ENCODE data around the gene MACROD2. TPM values are rescaled to one million over a fixed set of nuclear protein-coding genes. Genes with fewer than 3 reads are reported as not detected.

MACROD2 gene
- total and polyA plus RNA-seq, 11 donors, result 0.54 to 5.4 (median 2.4) TPM

DNA sequence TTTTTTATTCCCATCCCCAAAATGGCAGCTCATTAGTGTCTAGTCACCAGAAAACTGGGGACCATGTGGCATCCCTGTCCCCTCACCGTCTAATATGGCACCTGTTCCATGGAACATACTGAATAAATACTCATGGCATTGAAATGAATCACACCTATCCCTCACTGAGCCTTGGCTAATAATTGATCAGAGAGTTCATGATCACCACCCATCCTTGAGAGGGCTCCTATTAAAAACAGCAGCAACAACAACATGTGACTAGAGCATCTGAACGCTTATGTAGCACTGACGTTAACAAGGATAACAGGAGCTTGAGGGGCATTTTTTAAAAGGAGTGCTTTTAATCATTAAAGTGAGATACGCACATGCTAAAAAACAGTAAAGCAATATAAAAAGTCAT, 1453.7 kb downstream of the MACROD2 start:
- Histone ChIP-seq H3K27ac (no peak overlapping the region), H3K9me3 (no peaks in the 10 kb centered on the region), H3K4me1 (no peaks in the 10 kb centered on the region), H3K4me3 (no peak overlapping the region), H3K36me3 (no peaks in the 10 kb centered on the region), H3K27me3 (no peaks in the 10 kb centered on the region)
- no peak for TF ChIP-seq POLR2A (IDR thresholded peaks at IDR 0.05)
- TF ChIP-seq, protein P1, sequence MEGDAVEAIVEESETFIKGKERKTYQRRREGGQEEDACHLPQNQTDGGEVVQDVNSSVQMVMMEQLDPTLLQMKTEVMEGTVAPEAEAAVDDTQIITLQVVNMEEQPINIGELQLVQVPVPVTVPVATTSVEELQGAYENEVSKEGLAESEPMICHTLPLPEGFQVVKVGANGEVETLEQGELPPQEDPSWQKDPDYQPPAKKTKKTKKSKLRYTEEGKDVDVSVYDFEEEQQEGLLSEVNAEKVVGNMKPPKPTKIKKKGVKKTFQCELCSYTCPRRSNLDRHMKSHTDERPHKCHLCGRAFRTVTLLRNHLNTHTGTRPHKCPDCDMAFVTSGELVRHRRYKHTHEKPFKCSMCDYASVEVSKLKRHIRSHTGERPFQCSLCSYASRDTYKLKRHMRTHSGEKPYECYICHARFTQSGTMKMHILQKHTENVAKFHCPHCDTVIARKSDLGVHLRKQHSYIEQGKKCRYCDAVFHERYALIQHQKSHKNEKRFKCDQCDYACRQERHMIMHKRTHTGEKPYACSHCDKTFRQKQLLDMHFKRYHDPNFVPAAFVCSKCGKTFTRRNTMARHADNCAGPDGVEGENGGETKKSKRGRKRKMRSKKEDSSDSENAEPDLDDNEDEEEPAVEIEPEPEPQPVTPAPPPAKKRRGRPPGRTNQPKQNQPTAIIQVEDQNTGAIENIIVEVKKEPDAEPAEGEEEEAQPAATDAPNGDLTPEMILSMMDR (IDR thresholded peaks at IDR 0.05), result no peak
- DNase-seq (no peak), ATAC-seq (no peak)
- intact Hi-C loops (cut with DNase I), result loop anchor here in 1 of 10 donors (10.0 kb wide), 1 partner anchor 64 kb away; no protein-coding TSS in a partner anchor
- WGBS, 4 donors, result 95 to 98% (median 97%) methylated on average over 4 of the region's 4 CpGs

DNA sequence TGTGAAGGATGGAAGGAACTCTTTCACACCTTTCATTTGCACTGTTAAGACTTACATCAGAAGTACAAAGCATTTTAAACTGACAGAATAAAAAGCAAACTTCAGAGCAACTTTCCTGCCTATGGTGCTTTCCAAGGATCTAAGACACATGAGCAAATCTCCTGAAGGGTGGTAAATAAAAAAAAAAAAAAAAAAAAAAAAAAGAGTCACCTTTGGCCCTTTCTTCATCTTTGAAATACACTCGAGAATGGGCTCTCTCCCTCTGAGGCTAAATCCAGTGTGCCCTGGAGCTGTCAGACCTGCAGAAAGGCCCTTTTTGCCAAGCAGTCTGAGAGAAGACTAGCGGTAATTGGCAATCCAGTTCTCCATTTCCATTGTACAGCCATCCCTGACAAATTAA, 1455.9 kb downstream of the MACROD2 start:
- DNase-seq (no peak), ATAC-seq (no peak)
- 79 to 80% (median 80%) methylated on average over 2 of the region's 2 CpGs for WGBS, 4 donors
- Histone ChIP-seq H3K9me3 (no peaks in the 10 kb centered on the region), H3K27ac (no peak overlapping the region), H3K4me1 (no peaks in the 10 kb centered on the region), H3K27me3 (no peaks in the 10 kb centered on the region), H3K36me3 (no peaks in the 10 kb centered on the region), H3K4me3 (no peak overlapping the region)
- intact Hi-C loops (cut with DNase I), result no loop called here
- TF ChIP-seq, protein P1 (IDR thresholded peaks at IDR 0.05), result no peak
- TF ChIP-seq POLR2A (IDR thresholded peaks at IDR 0.05), result no peak

GRCh38 chr20:15455279-15455678, 1460.0 kb downstream of the MACROD2 start:
- Histone ChIP-seq H3K4me3 (no peak overlapping the region), H3K4me1 (no peaks in the 10 kb centered on the region), H3K27me3 (no peaks in the 10 kb centered on the region), H3K9me3 (no peaks in the 10 kb centered on the region), H3K27ac (no peak overlapping the region), H3K36me3 (no peaks in the 10 kb centered on the region)
- 62 to 67% (median 64%) methylated on average over 4 of the region's 4 CpGs for WGBS, 4 donors
- DNase-seq (no peak), ATAC-seq (no peak)
- intact Hi-C loops (cut with DNase I), result no loop called here
- no peak for TF ChIP-seq POLR2A (IDR thresholded peaks at IDR 0.05)
- TF ChIP-seq, protein P1 (IDR thresholded peaks at IDR 0.05), result no peak

DNA sequence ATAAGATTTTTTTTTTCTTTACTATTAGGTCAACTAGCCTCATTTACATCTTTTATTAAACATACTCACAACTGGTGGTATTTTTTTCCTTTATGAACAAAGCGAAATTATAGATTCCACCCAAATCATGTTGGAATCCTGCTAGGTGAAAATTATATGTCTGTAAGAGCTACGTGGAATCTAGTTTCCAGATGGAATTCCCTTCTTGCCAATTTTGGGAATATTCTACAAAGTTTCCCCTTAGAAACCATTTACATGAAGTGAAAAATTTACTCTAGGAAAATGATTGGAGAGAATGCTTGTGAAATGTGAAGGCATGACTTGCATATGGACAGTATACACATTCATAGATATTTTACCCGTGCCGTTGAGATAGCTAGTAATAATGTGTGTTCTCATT, 1466.6 kb downstream of the MACROD2 start:
- Histone ChIP-seq H3K27me3 (no peaks in the 10 kb centered on the region), H3K4me1 (no peaks in the 10 kb centered on the region), H3K36me3 (no peaks in the 10 kb centered on the region), H3K27ac (no peak overlapping the region), H3K9me3 (no peaks in the 10 kb centered on the region), H3K4me3 (no peak overlapping the region)
- intact Hi-C loops (cut with DNase I), result no loop called here
- 90 to 92% (median 91%) methylated on average over 4 of the region's 4 CpGs for WGBS, 4 donors
- no peak for DNase-seq
- ATAC-seq, result no peak
- no peak for TF ChIP-seq POLR2A (IDR thresholded peaks at IDR 0.05)
- TF ChIP-seq, protein P1 (IDR thresholded peaks at IDR 0.05), result no peak
